Iris pigment epithelial cell (primary cell): Measurements from ENCODE around the gene PTPRR.
"Not testable (repeated sequence)": the region's sequence is repeated elsewhere in the genome, so short reads cannot be mapped to it uniquely, and the experiment has no call there.

ENCODE experiments used
- DNase-seq: peaks from one replicate; pipeline ENCODE4 v3.0.0-alpha.2; 2011; ENCODE audit warnings: low read depth

PTPRR gene

DNA sequence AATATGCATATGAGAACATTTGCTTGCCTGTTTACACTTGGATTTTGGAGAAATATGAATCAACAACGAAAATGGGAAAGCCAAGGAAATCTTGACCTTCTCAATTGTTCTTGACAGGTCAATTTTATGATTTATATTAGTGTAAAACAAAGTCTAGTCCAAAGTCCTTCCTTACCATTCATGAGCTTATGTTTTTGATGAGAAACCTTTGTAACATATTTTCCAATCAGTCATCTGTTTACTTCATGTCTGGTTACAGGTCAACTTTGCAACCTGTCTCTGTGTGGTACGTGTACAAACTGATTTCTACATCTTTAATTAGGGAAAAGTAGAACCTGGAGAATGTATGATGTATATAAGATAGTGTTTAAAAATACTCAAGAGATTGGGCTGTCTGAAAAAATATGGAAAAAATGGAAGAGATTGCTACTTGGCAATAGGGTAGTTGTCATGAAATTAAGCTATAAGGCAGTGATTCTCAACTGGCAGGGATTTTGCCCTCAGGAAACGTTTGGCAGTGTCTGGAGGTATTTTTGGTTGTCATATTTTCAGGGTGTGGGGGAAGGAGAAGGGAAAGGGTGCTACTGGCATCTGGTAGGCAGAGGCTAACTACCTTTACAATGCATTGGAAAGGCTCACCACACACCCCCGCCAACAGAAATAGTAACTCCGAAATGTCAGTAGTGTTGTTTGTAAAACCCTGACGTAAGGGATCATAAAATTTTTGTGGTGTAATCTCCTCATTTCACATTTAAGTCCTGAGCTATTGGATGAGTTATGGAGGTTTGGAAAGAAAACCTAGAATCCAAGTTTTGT lies 172.9 kb downstream of the PTPRR start:
- DNase-seq = no peak

DNA sequence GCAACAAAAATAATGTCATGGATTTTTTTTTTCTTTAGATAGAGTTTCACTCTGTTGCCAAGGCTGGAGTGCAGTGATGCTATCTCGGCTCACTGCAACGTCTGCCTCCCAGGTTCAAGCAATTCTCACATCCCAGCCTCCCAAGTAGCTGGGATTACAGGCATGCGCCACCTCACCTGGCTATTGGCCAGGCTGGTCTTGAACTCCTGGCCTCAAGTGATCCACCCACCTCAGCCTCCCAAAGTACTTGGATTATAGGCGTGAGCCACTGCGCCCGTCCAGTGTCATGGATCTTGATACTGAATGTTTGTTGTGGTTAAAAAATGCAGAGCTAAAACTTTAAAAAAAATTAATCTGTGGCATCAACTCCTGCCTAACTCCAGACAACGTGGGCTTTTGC lies 175.5 kb downstream of the PTPRR start:
- DNase-seq = no peak

DNA sequence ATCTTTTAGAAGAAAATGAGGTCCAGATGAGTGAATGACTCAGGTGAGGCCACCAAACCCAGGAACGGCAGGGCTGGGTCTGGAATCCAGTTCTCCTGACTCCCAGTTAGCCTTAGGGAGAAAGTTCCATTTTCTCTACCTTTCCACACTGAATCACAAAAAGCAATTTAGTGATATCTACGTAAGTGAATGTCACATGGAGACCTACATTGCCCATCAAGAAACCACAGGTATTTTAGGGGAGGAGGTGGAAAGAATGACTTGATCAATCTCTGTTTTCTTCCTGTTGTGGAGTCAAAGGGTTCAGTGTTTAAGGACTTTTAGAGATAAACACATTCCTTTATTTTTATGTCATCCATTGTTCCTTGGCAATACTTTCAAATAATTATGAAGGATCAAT lies 176.4 kb downstream of the PTPRR start:
- peak; percentile 2 for DNase-seq

DNA sequence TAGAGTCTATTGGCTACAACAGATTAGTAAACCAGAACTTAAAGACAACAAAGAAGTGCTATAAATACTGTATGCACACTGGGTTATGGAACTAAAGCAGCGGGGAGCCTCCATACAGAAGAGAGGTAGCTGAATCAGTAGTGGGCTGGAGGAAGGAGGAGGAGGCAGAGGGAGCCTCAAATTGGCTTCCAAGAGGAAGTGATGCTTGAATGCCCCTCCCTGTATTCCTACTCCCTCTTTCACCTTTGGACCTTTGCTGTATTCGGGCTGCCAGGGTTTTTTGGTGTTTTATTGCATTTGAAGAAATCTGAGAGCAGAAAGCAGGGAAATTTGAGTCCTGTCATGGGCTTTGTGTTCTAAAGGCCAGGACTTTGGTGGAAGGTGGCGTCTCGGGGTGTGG lies 179.3 kb downstream of the PTPRR start:
- DNase-seq = no peak

DNA sequence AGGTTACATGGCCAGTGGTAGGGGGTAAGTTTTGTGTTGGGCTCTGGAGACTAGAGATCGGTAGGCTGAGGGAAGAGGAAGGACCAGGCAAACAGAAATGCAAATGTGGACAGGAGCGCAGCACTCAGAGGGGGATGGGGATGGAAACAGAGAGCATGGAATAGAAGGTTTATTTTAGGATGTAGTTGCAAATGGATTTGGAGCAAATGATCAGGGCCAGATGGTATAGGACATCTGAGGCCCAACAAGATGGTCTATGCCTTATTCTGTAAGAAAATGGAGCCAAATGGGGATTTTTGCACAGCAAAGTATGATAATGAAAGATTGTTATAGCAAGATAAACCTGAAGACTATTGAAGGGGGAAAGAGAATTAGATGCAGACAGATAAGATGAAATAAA lies 180.8 kb downstream of the PTPRR start:
- no peak for DNase-seq

DNA sequence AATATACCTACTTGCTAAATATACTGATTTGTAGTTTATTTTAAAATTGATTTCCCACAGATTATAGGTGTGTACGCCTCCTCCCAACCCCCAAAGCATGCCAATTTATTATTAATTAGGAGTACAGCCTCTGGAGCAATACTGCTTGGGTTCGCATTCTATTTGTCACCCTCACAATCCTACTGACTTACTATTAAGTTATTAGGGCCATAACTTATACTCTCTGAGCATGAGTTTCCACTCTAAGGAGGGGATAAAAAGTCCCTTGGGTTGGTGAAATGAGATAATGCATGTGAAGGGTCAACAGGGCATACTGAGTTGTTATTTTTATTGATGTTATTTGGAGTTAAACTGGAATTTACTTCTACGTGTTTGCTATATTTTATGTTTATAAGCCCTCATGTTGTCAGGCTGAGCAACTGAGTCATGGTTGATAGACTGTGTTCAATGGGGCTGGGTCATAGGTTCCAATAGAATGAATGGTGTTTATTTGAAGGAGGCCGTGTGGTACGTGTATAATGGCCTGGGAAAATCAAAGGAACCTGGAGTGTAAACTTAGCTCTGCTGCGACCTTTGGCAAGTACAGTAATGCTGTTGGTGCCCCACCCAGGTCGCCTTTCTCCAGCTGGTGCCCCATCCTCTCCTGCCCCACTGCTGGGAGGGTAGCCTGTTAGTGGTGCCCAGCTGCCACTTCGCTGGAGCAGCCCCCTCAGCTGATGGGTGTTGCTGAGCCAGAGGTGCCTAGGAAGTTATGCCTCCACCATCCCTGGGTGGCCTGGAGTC lies 184.0 kb downstream of the PTPRR start:
- DNase-seq = no peak

DNA sequence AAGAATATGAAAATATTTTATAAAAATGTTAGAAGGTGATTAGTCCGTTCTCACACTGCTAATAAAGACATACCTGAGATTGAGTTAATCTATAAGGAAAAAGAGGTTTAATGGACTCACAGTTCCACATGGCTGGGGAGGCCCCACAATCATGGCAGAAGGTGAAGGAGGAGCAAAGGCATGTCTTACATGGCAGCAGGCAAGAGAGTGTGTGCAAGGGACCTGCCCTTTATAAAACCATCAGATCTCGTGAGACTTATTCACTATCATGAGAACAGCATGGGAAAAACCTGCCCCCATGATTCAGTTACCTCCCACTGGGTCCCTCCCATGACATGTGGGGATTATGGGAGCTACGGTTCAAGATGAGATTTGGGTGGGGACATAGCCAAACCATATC lies 185.3 kb downstream of the PTPRR start:
- DNase-seq = not testable (repeated sequence)

DNA sequence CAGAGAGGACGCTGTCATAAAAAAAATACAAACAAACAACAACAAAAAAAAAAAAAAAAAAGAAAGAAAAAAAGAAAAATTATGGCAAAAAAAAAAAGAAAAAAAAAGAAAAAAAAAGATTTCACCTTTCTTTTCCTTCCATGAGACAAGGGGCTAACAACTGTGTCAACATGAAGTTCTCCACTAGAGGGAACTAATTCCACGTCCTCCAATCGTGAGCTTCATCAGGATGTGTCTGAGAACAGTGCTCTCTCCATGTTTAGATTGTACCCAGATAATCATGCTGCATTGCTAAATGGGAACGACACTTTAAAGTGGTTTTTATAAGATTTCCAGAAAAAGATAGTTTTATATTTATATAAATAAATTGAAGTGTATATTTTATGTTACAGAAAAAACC lies 187.2 kb downstream of the PTPRR start:
- DNase-seq = peak; percentile 70

DNA sequence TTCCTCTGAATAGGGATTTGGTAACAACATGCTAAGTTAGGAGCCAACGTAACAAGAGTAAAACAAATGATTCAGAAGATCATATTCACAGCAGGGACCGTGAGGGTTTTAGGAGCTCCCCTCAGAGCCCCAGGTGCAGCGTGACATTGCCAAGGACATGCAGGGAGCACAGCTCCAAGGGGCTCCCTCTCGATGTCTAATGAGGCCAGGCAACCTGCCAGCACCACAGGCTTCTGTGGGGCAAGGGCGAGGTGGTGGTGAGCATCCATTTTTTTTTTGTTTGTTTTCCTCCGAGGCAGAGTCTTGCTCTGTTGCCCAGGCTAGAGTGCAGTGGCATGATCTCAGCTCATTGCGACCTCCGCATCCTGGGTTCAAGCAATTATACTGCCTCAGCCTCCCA lies 188.3 kb downstream of the PTPRR start:
- DNase-seq = no peak

DNA sequence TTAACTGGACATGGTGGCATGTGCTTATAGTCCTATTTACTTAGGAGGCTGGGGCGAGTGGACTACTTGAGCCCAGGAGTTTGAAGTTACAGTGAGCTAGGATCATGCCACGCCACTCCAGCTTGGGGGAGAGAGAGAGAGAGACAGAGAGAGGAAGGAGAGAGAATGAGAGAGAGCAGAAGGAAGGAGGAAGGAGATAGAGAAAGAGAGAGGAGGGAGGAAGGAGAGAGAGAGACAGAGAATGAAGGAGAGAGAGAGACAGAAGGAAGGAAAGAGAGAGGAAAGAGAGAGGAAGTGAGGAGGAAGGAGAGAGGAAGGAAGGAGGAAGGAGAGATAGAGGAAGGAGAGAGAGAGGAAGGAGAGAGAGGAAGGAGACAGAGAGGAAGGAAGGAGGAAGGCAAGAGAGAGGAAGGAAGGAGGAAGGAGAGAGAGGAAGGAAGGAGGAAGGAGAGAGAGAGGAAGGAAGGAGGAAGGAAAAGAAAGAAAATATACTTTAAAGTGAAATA lies 189.8 kb downstream of the PTPRR start:
- DNase-seq = no peak

DNA sequence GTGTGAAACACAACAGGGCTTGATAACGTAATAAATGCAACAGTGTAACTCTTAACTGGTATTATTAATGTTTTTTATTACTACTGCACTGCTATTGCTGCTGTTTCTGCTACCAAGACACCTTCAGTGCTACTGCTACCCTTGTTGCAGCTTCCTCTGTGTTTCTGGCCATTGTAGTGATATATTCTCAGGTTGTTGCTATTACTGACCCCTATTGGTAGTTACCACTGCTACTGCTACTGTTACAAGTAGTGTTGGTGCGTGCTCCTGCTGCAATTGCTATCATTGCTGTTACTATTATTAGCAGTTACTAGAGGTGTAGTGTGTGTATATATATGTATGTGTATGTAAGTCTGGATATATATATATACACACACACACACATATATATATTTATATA lies 196.1 kb downstream of the PTPRR start:
- peak; percentile 36 for DNase-seq

DNA sequence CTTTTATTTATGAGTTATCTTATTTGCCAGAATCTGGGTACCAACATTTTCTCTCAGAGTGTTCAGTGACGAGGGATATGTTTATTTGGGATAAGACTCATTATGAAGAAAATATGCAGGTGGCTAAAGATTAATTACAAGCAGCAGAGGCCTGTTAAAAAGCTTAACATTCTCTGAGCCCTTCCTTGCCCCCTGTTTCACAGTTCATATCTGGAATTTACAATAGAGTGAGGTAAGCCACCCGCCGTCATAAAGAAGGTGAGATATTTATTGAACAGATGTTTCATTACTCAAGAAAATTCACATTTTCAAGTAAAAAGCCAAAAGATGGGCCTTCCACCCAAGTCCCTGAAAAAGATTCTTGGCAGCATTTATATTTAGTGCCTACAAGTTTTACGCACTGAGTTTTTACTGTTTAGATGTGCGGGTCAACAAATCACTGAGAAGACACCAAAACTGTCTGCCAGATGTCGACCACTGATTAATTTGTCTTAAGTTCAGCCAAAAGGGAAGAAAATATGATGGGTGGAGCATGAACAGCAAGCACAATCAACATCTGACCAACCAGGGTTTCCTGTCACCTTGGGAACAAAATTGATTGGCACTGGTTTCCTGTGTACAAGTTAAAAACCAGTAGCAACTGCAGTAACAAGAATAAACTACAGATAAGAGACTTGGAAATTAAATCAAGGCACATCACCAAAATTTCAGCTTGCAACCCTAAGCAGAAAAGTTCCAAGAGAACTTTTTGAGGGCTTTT lies 197.8 kb downstream of the PTPRR start:
- DNase-seq = peak; percentile 7

DNA sequence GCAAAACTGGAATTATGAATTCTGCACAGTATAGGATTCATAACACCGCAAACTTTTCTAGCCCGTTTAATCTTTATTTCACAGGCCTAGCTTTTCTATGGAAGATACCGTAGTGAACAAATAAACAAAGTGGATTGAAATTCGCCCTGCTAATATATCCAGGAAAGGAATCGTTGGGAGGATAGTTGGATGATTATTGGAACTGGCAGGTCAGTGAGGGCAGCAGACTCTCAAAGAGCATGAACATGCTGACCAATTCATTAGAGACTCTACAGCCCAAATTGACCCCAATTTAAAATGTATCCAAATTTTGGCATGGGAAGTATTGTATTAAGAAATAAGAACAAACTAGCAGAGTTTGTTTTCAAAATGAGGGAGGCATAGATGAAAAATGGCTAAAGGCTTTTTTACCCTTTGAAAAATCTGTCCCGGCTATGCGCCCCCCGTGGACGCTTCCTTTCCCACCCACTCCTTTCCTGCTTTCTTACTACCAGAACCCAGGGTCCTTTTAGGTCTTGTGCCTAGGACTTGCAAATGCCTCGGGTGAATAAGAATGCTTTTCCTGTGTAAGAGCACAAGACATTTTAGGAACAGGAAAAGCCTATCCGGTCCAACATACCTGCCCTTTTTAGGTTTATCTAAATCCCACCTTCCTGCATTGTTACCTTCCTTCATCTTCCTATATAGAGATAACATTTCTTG lies 198.7 kb downstream of the PTPRR start:
- DNase-seq = no peak

DNA sequence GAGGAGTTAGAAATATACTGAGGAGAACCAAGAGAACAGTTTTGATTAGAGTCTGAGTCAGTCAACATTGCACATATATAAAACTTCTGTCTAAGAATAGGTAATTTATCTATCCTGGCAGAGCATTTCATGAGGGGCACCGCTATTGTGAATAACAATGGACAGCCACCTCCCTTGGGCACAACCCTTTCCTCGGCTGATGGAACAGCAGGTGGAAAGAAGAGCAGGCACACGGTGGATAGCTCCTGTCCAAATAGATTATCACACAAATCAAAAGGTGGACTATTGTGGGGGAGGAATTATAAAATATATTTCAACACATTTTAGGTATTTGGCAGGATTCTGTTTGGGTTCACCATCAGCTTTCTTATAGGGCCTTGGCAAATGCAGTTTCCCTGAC lies 199.3 kb downstream of the PTPRR start:
- DNase-seq = no peak

DNA sequence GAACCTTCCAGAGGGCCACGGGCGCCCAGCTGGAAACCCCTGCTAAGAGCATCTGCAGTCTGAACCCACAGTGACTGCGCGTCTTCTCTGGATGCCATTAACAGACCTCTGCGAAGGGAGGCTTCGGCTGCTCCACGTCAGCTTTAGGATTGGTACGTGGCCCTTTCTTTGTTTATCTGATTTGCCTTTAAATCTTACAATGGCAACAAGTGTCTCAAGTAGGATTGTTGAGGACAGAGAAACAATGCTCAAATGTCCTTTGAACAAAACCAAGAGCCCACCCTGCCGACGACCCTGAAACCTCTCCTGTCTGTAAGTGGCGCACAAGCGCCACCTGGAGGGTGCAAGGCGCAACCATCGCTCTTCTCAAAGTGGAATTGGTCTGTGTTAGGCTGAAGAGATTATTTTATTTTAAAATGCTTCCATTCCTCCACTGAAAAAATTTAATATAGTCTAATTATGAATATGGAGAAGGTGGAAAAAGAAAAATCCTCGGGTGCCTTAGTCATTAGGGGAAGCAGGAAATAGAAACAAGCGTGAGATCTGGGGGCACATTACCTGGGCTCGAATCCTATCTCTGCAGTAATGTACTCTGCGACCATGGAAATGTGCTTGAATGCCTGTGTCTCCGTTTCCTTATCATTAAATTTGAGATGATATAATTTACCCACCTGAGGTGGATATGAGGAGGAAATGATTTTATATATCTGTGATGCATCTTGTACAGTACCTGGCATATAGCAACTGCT lies 200.7 kb downstream of the PTPRR start:
- peak; percentile 26 for DNase-seq

DNA sequence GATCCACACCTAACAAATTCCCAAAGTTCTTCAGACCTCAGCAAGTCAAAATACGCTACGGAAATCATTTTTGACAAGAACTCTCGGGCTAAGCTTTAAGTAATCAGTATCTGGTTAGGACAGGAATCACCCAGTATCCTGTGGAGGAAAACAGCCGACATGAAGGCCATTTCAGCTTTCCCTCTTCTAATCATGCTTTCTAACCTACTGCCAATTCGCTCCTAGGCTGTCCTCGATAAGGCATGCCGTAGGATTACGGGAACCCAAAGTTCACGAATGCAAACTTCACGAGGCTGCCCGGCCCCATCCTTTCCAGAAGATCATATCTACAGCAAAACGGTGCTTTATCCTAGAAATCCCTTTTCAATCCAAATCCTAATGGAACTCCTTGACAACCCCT lies 201.5 kb downstream of the PTPRR start:
- DNase-seq = no peak

DNA sequence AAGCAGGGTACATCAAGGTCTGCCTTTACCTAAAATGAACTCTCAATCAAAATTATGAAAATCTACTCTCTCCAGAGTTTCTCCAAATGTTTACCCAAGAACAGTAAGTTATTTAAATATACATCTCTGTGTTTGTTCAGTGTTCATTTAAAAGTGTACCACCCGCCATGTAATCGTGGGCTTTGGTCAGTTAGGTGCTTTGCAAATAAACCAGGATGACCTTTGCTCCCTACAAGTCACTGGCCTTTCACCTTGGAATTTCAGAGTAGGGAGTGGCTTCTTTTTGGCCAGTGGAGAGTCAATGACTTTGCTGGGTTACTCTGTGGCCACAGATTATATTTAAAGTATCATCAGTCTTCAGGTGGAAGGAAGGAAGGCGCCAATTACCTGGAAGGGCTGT lies 208.7 kb downstream of the PTPRR start:
- DNase-seq = no peak

DNA sequence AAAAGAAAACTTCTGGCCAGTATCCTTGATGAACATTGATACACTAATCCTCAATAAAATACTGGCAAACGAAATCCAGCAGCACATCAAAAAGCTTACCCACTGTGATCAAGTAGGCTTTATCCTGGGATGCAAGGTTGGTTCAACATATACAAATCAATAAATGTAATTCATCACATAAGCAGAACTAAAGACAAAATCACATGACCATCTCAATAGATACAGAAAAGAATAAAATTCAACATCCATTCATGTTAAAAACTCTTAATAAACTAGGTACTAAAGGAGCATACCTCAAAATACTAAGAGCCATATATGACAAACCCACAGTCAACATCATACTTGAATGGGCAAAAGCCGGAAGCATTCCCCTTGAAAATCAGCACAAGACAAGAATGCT lies 211.5 kb downstream of the PTPRR start:
- DNase-seq = no peak

DNA sequence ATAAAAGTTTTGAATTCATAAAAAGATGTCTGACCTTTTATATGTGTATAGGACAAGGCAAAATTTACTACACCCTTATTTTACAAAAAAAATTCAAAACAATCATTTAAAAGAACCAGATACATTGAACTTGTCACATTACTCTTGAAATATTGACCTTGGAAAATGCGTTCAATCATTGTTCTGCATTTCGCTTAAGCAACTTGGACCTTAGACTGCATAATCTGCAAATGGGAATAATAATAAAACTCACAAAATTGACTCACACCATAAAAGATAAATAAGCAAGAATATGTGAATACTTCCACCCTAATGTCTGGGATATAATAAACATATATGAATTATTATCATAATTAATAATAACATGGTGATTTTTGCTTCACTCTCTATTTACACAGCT lies 213.9 kb downstream of the PTPRR start:
- no peak for DNase-seq

DNA sequence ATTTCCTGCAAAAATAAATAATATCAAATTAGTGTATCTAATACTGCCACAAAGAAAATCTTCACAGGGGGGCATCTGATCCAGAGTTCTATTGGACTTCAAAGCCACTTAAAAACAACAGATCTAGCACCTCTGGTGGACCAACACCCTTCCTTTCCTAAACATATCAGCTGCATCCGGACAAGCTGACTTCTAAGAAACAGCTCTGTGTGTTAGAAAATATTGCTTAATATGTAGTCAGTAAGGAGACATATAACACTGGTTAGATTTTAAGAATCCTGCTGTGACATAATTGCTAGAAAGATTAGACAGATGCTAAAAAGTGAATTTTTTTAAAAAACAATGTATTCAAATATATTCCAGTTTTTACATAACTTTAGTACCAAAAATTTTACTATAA lies 222.2 kb downstream of the PTPRR start:
- DNase-seq = no peak

DNA sequence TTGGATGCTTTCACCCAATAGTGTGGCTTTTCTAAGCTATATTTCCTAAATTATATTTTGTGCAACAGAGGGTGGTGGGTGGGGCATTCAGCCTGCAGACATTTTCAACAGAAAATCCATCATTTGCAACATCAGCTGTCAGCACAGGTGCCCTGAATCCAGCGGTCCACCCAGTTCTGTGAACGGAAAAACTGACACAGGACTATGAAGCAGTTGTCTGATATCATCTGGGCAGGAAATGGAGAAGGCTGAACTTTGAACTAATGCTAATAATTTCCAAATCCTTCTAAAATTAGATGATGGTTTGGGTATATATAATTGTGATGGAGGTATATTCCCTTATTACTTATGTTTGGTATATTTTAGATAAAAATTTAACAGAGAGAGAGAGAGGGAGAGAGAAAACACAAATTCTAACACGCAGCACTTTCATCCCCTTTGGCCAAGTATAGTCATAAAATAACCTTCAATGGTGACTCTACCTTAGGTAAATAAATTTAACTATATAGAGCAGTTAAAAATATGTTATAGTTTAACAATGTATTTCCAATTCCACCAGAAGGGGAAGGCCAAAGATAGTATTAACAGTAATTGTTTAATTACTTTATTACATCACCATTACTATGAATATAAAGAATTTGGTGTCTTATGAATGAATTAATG lies 225.0 kb downstream of the PTPRR start:
- DNase-seq = no peak
